ENCODE data around the gene FRAS1. TPM values are rescaled to one million over a fixed set of nuclear protein-coding genes. Genes with fewer than 3 reads are reported as not detected.
"Not testable (repeated sequence)": the region's sequence is repeated elsewhere in the genome, so short reads cannot be mapped to it uniquely, and the experiment has no call there.

Gene FRAS1
- total RNA-seq, 2 donors from 2014 or later: 2.0 to 7.1 TPM

DNA sequence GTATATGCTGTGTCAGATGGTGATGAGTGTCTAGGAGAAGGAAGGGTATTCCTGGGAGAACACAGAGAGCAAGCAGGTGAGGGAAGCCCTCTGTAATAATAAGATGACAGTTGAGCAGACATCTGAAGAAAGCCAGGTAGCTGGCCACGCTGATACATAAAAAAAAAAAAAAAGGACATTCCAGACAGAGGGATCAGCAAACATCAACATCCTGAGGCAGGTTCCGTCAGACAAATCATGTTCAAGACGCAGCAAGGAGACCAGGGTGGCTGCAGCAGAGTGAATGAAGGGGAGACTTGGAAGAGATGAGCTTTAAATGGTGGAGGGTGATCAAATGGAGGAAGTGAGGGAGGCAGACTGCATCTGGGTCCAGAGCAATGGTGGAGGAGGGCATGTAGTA is 396.9 kb downstream of the FRAS1 start:
- H3K27ac ChIP-seq: no peak overlapping the region
- no peaks in the 10 kb centered on the region for H3K27me3 ChIP-seq (replicated peaks; ENCODE audit: insufficient read depth)
- H3K9me3 ChIP-seq: no peaks in the 10 kb centered on the region
- no peaks in the 10 kb centered on the region for H3K36me3 ChIP-seq
- TF ChIP-seq, protein P1, sequence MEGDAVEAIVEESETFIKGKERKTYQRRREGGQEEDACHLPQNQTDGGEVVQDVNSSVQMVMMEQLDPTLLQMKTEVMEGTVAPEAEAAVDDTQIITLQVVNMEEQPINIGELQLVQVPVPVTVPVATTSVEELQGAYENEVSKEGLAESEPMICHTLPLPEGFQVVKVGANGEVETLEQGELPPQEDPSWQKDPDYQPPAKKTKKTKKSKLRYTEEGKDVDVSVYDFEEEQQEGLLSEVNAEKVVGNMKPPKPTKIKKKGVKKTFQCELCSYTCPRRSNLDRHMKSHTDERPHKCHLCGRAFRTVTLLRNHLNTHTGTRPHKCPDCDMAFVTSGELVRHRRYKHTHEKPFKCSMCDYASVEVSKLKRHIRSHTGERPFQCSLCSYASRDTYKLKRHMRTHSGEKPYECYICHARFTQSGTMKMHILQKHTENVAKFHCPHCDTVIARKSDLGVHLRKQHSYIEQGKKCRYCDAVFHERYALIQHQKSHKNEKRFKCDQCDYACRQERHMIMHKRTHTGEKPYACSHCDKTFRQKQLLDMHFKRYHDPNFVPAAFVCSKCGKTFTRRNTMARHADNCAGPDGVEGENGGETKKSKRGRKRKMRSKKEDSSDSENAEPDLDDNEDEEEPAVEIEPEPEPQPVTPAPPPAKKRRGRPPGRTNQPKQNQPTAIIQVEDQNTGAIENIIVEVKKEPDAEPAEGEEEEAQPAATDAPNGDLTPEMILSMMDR (IDR thresholded peaks at IDR 0.05): no peak
- DNase-seq (ENCODE audit: low spot score) (no peak), ATAC-seq (ENCODE audit: insufficient number of reproducible peaks, low FRiP score, low read depth) (no peak)
- no peaks in the 10 kb centered on the region for H3K4me1 ChIP-seq (ENCODE audit: control insufficient read depth in 1 of 2, low read depth in 2 of 2)
- H3K4me3 ChIP-seq: no peak overlapping the region

DNA sequence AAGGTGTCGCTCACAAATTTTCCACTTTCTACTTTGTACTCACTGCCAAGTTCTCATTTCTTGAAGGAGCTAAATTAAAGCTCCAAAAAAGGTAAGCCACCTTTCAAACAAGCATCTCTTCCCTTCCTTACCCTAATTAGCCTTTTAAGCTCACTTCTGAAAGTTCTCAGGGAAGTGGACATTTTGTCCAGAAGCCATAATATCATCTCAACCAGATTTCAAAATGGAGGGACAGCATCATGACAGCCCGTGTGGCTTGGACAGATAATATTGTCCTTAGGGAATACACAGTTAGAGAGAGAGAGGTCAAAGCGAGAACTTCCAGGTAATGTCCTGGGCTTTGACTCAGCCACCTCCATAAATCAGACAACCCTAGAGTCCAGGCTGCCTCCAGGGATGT is 400.6 kb downstream of the FRAS1 start:
- no peak overlapping the region for H3K4me3 ChIP-seq
- TF ChIP-seq, protein P1 (IDR thresholded peaks at IDR 0.05): no peak
- DNase-seq (ENCODE audit: low spot score) (no peak), ATAC-seq (ENCODE audit: insufficient number of reproducible peaks, low FRiP score, low read depth) (no peak)
- H3K4me1 ChIP-seq (ENCODE audit: control insufficient read depth in 1 of 2, low read depth in 2 of 2): no peaks in the 10 kb centered on the region
- no peaks in the 10 kb centered on the region for H3K36me3 ChIP-seq
- H3K9me3 ChIP-seq: no peaks in the 10 kb centered on the region
- no peak overlapping the region for H3K27ac ChIP-seq
- H3K27me3 ChIP-seq (replicated peaks; ENCODE audit: insufficient read depth): no peaks in the 10 kb centered on the region

DNA sequence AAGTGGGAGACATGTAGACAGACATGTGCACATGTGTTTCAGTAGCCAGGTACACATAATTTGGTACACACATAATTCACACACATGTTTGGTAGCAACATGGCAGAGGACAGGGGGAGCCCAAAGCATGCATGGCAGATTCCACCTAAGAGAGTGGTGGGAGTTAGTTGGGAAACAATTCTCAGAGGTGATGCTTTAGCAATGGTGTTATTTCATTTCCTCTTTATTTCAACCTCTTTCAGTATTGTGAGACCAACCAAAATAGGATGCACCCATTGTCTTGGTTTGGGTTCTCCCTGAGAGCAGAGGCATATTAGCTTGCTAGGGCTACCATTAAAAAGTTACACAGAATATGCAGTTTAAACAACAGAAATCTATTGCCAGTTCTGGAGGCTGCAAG is 402.2 kb downstream of the FRAS1 start:
- Histone ChIP-seq H3K36me3 (no peaks in the 10 kb centered on the region), H3K4me1 (ENCODE audit: control insufficient read depth in 1 of 2, low read depth in 2 of 2) (no peaks in the 10 kb centered on the region), H3K4me3 (no peak overlapping the region), H3K9me3 (no peaks in the 10 kb centered on the region), H3K27me3 (replicated peaks; ENCODE audit: insufficient read depth) (no peaks in the 10 kb centered on the region), H3K27ac (no peak overlapping the region)
- ATAC-seq (ENCODE audit: insufficient number of reproducible peaks, low FRiP score, low read depth) (no peak), DNase-seq (ENCODE audit: low spot score) (no peak)
- TF ChIP-seq, protein P1 (IDR thresholded peaks at IDR 0.05): no peak

DNA sequence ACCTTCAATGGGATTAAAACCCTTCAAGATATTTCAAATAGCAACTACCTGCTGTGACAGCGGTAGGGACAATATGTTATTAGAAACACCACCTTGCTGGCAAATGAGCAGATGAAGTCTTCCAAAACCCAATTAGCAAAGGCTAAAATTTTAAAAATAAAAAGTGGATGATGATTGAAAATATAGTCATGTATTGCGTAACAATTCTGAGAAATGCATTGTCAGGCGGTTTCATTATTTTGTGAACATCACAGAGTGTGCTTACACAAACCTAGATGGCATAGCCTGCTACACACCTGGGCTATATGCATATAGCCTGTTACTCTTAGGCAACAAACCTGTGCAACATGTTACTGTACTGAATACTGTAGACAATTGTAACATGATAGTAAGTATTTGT is 403.2 kb downstream of the FRAS1 start:
- TF ChIP-seq, protein P1 (IDR thresholded peaks at IDR 0.05): no peak
- Histone ChIP-seq H3K27ac (no peak overlapping the region), H3K4me1 (ENCODE audit: control insufficient read depth in 1 of 2, low read depth in 2 of 2) (no peaks in the 10 kb centered on the region), H3K4me3 (no peak overlapping the region), H3K36me3 (no peaks in the 10 kb centered on the region), H3K27me3 (replicated peaks; ENCODE audit: insufficient read depth) (no peaks in the 10 kb centered on the region), H3K9me3 (no peaks in the 10 kb centered on the region)
- no peak for DNase-seq (ENCODE audit: low spot score)
- no peak for ATAC-seq (ENCODE audit: insufficient number of reproducible peaks, low FRiP score, low read depth)

DNA sequence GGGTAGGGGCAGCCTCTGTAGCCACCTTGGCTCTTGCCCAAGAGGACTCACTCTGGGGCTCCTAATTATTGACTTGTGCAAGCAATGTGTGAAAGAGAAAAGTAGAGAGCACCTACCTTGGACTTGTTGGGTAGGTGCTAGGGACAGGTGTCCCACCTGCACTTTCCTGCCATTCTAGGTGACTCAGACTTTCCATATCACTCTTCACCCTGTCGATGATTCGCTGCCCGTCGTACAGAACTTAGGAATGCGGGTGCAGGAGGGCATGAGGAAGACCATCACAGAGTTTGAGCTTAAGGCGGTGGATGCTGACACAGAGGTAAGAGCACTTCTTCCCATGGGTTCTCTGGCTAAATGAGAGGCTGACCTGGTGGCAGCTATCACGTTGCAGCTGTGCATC is 407.1 kb downstream of the FRAS1 start:
- H3K4me3 ChIP-seq: no peak overlapping the region
- H3K27me3 ChIP-seq (replicated peaks; ENCODE audit: insufficient read depth): no peaks in the 10 kb centered on the region
- TF ChIP-seq, protein P1 (IDR thresholded peaks at IDR 0.05): no peak
- H3K27ac ChIP-seq: no peak overlapping the region
- no peak for ATAC-seq (ENCODE audit: insufficient number of reproducible peaks, low FRiP score, low read depth)
- H3K9me3 ChIP-seq: no peaks in the 10 kb centered on the region
- no peaks in the 10 kb centered on the region for H3K36me3 ChIP-seq
- DNase-seq (ENCODE audit: low spot score): no peak
- H3K4me1 ChIP-seq (ENCODE audit: control insufficient read depth in 1 of 2, low read depth in 2 of 2): no peaks in the 10 kb centered on the region

DNA sequence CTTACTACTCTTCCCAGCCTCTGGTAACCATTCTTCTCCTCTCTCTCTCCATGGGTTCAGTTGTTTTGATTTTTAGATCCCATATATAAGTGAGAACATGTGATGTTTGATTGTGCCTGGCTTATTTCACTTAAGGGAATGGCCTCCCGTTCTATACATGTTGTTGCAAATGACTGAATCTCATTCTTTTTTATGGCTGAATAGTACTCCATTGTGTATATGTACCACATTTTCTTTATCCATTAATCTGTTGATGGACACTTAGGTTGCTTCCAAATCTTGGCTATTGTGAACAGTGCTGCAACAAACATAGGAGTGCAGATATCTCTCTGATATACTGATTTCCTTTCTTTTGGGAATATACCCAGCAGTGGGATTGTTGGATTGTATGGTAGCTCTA is 410.1 kb downstream of the FRAS1 start:
- ATAC-seq (ENCODE audit: insufficient number of reproducible peaks, low FRiP score, low read depth); H3K27me3 ChIP-seq (replicated peaks; ENCODE audit: insufficient read depth); H3K36me3 ChIP-seq; DNase-seq (ENCODE audit: low spot score); H3K4me3 ChIP-seq; H3K27ac ChIP-seq; H3K9me3 ChIP-seq; H3K4me1 ChIP-seq (ENCODE audit: control insufficient read depth in 1 of 2, low read depth in 2 of 2): not testable (repeated sequence)

Data from thoracic aorta (tissue), 2 donors.